GM18951 (cell line): ENCODE measurements around the gene MCCC2.
"Not testable (repeated sequence)": the region's sequence is repeated elsewhere in the genome, so short reads cannot be mapped to it uniquely, and the experiment has no call there.

Experiments used
- POLR2A ChIP-seq: IDR thresholded peaks from 4 replicates; pipeline ENCODE4 v1.6.1; 2011; ENCODE audit warnings: mild to moderate bottlenecking; ENCODE audit not compliant: insufficient read length, insufficient read depth; ENCODE audit errors: extremely low read depth
- in situ Hi-C: fragments of 300-500 bp; cut with MboI; formaldehyde crosslinking; loops from one replicate; pipeline ENCODE4 v1.12.0; 2022; ENCODE audit warnings: low sequenced_read_pairs, mixed read lengths, inconsistent platforms; ENCODE audit not compliant: unreplicated experiment

Gene MCCC2

DNA sequence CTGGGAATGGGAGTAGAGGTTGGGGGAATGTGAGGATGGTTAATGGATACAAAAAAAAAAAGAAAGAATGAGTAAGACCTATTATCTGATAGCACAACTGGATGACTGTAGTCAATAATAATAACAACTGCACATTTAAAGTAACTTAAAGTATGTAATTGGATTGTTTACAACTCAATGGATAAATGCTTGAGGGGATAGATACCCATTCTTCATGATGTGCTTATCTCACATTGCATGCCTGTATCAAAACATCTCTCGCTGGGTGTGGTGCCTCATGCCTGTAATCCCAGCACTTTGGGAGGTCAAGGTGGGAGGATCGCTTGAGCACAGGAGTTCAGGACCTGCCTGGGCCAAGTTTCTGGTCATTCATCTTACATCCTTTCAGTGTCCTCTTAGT lies 34.6 kb downstream of the MCCC2 start:
- in situ Hi-C loops, result no loop called here

DNA sequence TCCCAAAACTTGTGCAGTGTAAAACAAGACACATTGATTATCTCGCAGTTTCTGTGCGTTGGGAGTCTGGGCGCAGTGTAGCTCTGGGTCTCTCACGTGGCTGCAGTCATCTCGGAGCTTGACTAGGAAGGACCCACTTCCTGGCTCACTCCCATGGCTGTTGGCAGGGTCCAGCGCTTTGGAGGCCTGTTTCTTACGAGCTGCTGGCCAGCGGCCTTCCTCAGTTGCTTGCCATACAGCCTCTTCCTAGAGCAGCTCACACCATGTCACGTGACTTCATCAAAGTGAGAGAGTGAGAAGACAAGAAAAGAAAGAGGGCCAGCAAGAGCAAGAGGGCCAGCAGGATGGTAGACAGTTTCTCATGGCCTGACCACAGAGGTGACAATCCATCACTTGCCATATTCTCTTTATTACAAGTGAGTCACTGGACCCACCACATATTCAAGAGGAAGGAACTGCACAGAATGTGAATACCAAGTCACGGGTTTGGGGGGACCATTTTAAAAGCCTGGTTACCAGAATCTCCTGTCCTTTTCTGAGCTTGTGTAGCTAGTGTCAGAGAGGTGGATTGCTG lies 36.2 kb downstream of the MCCC2 start:
- TF ChIP-seq POLR2A, result no peak

More for the DNA sequence above, 34.6 kb downstream of the MCCC2 start:
- TF ChIP-seq POLR2A, result no peak

DNA sequence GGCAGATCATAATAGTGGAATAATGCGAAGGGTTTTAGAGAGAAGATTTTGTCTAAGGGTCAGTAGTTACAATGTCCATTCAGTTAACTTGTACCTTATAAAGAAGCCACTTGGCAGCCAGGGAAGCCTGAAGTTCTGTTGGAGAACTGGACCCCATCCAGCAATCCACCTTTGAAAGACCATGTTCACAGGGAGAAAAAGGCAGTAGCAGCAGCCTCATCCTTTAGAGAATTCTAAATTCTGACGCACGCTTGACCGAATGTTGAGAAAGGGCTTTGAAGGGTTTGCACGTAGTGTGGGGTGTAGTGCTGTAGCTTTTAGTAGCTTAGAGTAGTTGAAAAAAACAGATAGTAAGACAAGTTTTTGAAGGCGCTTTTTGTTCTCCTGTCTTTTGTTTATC lies 42.8 kb downstream of the MCCC2 start:
- in situ Hi-C loops, result no loop called here
- no peak for TF ChIP-seq POLR2A

More for the DNA sequence above, 36.2 kb downstream of the MCCC2 start:
- in situ Hi-C loops, result no loop called here

DNA sequence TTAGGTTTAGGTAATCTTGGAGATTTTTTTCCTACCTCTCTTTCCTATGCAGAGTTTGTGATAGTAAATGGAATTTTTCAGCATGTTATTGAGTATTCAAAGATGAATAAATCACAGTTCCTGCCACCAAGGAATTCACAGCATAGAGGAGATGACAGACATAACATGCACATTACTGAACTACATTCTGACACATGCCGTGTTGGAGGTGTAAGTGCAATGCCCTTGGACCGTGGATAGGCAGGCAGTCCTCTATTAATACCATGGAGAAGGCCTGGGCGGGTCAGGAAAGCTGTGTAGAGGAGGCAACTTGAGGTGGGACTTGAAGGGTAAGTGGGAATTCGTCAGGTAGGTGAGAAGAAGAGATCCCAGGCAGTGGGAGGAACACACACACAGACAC lies 43.9 kb downstream of the MCCC2 start:
- no peak for TF ChIP-seq POLR2A
- in situ Hi-C loops, result no loop called here

DNA sequence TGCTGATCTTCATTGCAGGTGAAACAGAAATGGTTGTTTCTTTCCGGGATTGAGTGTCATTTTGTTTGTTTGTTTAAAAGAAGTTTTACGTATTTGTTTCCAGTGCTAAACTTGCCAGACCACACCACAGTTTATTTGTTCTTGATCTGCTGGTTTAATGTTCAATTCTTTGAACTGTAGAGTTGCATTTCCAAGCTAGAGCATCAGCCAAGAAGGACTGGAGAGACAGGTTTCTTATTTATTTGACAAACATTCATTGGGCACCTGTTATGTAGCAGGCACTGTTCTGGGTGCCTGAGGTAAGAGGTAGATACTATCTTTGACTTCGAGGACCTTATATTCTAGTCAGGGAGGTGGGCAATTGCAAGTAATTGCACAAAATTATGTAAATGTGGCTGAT lies 45.0 kb downstream of the MCCC2 start:
- in situ Hi-C loops, result no loop called here
- TF ChIP-seq POLR2A, result no peak

DNA sequence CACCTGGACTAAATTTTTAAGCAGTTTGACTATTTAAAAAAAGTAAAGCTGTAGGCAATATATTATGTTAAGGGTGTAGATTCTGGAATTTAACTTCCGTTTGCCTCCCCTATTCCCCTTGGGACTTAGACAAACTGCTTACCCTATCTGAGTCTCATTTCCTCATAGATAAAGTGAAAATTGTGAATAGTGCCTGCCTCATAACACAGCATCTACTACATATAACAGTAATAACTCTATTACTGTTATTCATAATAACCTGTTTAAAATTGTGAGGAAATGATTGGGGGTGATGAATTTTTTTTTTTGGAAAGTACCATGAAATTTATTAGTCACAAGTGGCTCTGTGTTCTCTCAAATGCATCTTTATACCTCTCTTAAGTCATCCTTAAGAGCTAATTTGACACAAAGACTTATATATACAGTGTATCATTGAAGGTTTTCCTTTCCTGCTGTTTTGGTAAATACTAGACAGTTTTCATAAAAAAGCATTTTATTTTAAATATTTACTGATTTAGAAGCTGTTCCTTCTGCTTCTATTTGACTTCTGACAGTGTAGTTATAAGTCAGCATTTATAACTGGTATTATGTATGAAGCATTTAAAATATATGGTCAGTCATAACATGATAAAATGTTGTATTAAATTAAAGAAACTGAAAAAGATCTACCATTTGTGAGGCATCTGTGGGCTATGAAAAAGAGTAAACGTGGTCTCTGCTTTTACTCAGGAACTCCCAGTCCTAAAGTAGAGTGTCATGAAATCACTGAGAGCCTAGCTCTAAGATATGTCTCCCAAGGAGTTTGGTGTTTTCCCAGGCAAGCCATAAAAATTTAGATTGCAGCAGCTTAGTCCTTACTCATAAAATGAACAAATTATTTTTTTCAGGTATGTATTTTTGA lies 46.4 kb downstream of the MCCC2 start:
- TF ChIP-seq POLR2A, result no peak
- in situ Hi-C loops, result no loop called here

DNA sequence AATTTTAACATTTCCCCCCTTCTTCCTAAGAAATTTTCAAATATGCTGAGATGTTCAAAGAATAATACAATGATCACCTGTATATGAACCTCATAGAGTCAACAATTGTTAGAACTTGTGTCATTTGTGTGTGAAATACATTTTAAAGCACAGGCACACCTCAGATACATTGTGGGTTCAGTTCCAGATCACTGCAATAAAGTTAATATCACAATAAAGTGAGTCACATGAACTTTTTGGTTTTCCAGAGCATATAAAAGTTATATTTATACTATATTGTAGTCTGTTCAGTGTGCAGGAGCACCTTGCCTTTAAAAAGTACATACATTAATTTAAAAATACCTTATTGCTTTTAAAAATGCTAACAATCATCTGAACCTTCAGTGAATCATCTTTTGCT lies 50.0 kb downstream of the MCCC2 start:
- in situ Hi-C loops, result no loop called here
- no peak for TF ChIP-seq POLR2A

DNA sequence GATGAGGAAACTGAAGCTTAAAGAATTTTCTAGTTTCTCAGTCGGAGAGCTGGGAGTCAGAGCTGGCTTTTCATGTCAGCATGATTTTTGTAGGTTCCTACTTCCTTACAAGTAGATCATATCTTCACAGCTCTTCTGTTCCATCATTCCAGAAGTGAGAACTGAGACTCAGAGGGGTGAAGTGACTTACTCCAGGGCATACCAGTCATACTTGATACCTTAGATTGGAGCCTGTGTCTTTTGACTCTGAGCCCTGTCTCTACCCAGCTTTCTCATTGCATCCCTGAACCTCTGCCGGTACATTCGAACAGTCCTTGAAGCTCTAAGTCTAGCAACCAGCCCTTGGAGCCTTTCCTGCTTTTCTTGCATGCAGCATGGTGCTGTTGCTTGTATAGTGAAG lies 53.3 kb downstream of the MCCC2 start:
- TF ChIP-seq POLR2A, result no peak
- in situ Hi-C loops, result no loop called here

DNA sequence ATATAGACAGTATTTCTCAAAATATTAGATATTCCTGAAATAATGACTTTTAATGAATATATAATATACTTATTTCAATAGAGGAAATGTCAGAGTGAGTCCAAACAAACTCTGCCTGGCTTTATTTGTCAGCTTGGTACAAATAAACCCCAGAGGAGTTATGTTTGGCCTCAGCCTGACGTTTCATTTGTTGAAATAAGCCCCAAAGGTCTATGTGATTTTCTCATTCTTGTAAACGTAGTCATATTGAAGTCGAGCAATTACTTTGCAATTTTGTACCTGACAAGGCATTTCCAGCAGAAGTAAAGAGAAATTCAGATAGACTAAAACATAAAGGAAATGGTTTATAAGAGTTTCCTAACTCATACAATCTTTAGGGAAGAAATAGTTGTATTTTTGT lies 57.9 kb downstream of the MCCC2 start:
- TF ChIP-seq POLR2A, result no peak
- in situ Hi-C loops, result no loop called here

DNA sequence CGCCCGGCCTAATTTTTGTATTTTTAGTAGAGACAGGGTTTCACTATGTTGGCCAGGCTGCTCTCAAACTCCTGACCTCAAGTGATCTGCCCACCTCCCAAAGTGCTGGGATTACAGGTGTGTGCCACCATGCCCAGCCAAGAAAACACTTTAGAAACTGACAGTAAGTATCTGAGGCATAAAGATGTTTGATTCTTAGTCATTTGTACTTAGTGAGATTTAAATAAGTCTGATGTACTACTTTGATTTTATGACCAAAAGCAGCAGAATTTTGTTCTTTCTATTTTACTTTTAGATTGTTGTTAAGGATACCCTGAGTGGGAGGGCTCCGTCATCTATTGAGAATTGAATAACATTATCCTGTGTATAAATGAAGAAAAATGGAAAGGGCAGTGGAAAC lies 63.8 kb downstream of the MCCC2 start:
- in situ Hi-C loops, result not testable (repeated sequence)

DNA sequence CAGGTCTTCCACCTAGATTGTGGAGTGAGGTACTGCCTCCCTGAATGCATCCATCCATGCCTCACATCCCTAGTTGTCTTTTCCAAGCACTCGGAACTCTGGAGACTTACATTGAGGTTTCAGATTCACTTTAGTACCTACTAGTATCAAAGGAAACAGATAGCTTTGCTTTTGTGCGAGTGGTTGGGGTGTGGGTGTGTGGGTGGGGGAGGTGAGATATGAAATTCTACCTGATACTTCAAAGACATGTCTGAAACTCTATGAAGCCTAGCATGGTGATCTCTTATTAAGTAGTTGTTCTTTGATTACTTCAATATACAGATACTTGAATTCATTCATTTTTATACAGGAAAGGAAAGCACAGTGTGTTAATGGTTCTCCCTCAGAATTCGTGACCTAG lies 64.4 kb downstream of the MCCC2 start:
- TF ChIP-seq POLR2A, result no peak
- in situ Hi-C loops, result no loop called here

DNA sequence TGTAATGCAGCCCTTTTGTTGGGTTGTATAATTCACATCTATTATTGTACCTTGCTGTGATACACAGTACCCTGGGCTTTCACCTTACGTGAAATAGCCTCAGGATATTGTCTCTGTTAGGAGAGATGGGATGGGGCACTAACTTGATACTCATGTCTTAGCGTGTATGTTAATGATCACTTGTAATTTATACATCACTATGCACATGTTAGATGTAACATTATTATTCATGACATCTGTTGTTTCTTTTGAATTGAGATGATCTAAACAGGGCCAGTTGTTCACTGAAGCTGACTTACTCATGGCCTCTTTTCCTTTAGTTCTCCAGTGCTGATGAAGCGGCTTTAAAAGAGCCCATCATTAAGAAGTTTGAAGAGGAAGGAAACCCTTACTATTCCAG lies 65.2 kb downstream of the MCCC2 start:
- in situ Hi-C loops, result no loop called here
- no peak for TF ChIP-seq POLR2A

DNA sequence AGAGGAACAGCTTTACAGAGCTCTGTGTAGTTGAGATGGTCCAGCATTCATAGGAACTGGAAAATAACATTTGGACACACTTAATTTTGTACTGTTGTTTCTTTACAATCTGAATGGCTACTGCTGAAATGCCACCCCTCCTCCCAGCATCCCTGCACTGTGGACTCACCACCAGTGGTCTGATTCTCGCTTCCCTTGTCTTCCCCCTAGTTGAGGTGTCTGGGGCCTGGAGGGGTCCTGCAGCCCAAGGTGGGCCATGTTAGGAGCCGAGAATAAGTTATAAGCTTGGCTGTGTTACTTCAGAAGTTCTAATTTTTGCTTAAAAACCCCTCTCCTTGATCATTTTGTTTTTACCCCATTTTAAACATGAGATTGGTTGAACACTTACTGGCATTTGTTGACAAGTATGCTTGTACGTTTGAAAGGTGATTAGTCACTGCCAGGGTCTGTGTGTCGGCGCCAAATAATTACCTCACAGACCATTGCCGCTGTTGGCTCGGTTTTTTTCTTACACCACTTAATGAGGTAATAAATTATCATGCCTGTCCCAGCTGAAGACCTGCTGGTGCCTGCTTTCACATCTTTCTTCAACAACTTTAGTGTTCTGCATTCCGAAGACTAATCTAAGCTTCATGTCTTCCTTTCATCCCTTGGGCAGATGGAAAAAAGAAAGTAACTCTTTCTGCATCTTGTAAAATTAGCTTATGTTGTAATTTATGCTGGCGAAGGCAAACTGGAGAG lies 65.8 kb downstream of the MCCC2 start:
- in situ Hi-C loops, result no loop called here

More for the DNA sequence above, 65.8 kb downstream of the MCCC2 start:
- TF ChIP-seq POLR2A, result no peak
